GM23338 (cell line): ENCODE results near the gene PID1.

ENCODE experiments used
- CTCF ChIP-seq, 2 experiments: fragments of 200-600 bp in 1 of 2; sonication (generic) in 1 of 2; conservative IDR thresholded peaks; 2 replicates each; pipeline versions ENCODE4 v1.5.1 to v1.6.1; 2016 to 2017; ENCODE audit warnings: antibody characterized with exemption in 2 of 2, low read depth in 2 of 2, mild to moderate bottlenecking in 2 of 2, moderate library complexity in 1 of 2
- EZH2 ChIP-seq: fragments of 200-600 bp; sonication (generic); IDR thresholded peaks from one replicate; pipeline ENCODE4 v1.8.0; 2017; ENCODE audit warnings: antibody characterized with exemption, mild to moderate bottlenecking, low read depth; ENCODE audit not compliant: unreplicated experiment
- EZH2phosphoT487 ChIP-seq: fragments of 200-600 bp; sonication (generic); IDR thresholded peaks from one replicate; pipeline ENCODE4 v1.8.1; 2018; ENCODE audit warnings: antibody characterized with exemption; ENCODE audit not compliant: unreplicated experiment
- POLR2AphosphoS5 ChIP-seq: IDR thresholded peaks from 2 replicates; pipeline ENCODE4 v1.6.1; 2016; ENCODE audit warnings: antibody characterized with exemption, low read depth
- ZNF331 ChIP-seq: fragments of 250-450 bp; sonication (Bioruptor Pico); IDR thresholded peaks from 2 replicates; pipeline ENCODE4 v1.5.0; 2020; ENCODE audit warnings: low read depth, mild to moderate bottlenecking, moderate library complexity

- no peak for TF ChIP-seq CTCF (conservative IDR thresholded peaks at IDR 0.05; ENCODE audit: low read depth in 2 of 2)
- TF ChIP-seq EZH2, result no peak
- no peak for TF ChIP-seq ZNF331 (CRISPR knock-in tag)
- TF ChIP-seq POLR2AphosphoS5, result no peak
- no peak for TF ChIP-seq EZH2phosphoT487
Observed at GRCh38 chr2:229257985-229258384, 13.1 kb downstream of the PID1 start.
